ENCODE measurements around the gene EPS15. TPM values are rescaled to one million over a fixed set of nuclear protein-coding genes. Genes with fewer than 3 reads are reported as not detected.

The EPS15 gene
- total RNA-seq, 2 donors from 2014 or later, result 50.0 to 54.7 TPM

GRCh38 chr1:51558375-51558924 lies 39.4 kb upstream of the EPS15 start:
- TF ChIP-seq, protein P1, sequence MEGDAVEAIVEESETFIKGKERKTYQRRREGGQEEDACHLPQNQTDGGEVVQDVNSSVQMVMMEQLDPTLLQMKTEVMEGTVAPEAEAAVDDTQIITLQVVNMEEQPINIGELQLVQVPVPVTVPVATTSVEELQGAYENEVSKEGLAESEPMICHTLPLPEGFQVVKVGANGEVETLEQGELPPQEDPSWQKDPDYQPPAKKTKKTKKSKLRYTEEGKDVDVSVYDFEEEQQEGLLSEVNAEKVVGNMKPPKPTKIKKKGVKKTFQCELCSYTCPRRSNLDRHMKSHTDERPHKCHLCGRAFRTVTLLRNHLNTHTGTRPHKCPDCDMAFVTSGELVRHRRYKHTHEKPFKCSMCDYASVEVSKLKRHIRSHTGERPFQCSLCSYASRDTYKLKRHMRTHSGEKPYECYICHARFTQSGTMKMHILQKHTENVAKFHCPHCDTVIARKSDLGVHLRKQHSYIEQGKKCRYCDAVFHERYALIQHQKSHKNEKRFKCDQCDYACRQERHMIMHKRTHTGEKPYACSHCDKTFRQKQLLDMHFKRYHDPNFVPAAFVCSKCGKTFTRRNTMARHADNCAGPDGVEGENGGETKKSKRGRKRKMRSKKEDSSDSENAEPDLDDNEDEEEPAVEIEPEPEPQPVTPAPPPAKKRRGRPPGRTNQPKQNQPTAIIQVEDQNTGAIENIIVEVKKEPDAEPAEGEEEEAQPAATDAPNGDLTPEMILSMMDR (IDR thresholded peaks at IDR 0.05), result no peak
- Histone ChIP-seq H3K27me3 (no peaks in the 10 kb centered on the region), H3K27ac (no peak overlapping the region), H3K36me3 (no peaks in the 10 kb centered on the region), H3K9me3 (no peaks in the 10 kb centered on the region), H3K4me3 (no peak overlapping the region), H3K4me1 (no peaks in the 10 kb centered on the region)
- no peak for DNase-seq (ENCODE audit: low spot score)

DNA sequence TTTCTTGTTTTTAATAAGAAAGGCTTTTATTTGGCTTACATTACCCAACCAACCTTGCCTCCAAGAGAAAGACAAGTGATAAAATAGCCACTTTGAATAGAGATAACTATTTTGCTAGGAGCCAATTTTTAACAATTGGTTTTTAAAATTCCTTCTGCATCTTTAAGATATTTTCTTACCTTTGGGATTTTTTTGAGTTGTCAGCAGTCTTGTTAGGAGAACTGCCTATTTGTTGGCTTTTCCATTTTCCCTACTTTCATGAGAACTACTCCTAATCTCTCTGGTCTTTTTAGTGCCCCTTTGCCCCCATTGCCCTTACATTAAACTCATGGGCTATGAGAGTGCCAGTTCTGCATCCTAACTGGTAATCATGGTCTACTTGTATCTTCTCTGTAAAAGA lies 38.1 kb upstream of the EPS15 start:
- no peak overlapping the region for H3K27ac ChIP-seq
- no peak for DNase-seq (ENCODE audit: low spot score)
- H3K36me3 ChIP-seq, result no peaks in the 10 kb centered on the region

GRCh38 chr1:51555866-51556619 lies 37.0 kb upstream of the EPS15 start:
- no peaks in the 10 kb centered on the region for H3K36me3 ChIP-seq
- H3K27me3 ChIP-seq, result no peaks in the 10 kb centered on the region
- H3K27ac ChIP-seq, result no peak overlapping the region
- no peak overlapping the region for H3K4me3 ChIP-seq
- H3K4me1 ChIP-seq, result no peaks in the 10 kb centered on the region
- no peaks in the 10 kb centered on the region for H3K9me3 ChIP-seq
- DNase-seq (ENCODE audit: low spot score), result no peak
- TF ChIP-seq, protein P1 (IDR thresholded peaks at IDR 0.05), result no peak

More for the DNA sequence above, 38.1 kb upstream of the EPS15 start:
- Histone ChIP-seq H3K9me3 (no peaks in the 10 kb centered on the region), H3K4me1 (no peaks in the 10 kb centered on the region), H3K27me3 (no peaks in the 10 kb centered on the region), H3K4me3 (no peak overlapping the region)
- TF ChIP-seq, protein P1 (IDR thresholded peaks at IDR 0.05), result no peak

GRCh38 chr1:51553911-51554310 lies 34.8 kb upstream of the EPS15 start:
- Histone ChIP-seq H3K9me3 (no peaks in the 10 kb centered on the region), H3K27me3 (no peaks in the 10 kb centered on the region), H3K27ac (no peak overlapping the region), H3K4me3 (no peak overlapping the region), H3K36me3 (no peaks in the 10 kb centered on the region), H3K4me1 (no peaks in the 10 kb centered on the region)
- no peak for DNase-seq (ENCODE audit: low spot score)
- TF ChIP-seq, protein P1 (IDR thresholded peaks at IDR 0.05), result no peak

DNA sequence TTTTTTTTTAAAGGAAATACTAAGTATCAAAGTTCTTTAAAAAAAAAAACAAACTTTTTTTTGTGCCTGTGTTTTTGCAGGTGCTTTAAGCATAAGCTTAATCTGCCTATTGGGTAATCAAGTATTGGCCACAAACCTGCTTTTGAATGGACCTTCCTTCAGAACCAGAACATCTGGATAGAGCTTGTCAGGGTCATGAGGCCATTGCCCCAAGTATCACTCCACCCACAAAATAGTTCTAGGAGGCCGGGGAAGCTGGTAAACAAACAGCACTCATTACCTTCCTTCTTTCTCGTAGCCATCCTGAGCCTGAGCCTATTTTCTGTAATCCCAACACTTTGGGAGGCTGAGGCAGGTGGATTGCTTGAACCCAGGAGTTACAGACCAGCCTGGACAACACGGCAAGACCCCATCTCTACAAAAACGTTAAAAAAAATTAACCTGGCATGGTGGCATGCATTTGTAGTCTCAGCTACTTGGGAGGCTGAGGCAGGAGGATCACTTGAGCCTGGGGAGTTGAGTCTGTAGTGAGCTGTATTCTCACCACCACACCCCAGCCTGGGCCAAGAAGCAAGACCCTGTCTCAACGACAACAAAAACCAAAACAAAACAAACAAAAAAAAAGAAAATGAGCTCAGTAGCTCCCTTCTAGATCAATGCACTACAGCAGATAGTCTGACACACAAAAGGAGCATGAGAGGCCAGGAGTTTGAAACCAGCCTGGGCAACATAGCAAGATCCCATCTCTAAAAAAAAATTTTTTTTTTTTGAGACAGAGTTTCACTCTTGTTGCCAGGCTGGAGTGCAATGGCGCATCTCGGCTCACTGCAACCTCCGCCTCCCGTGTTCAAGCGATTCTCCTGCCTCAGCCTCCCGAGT lies 34.1 kb upstream of the EPS15 start:
- TF ChIP-seq, protein P1 (IDR thresholded peaks at IDR 0.05), result no peak
- no peaks in the 10 kb centered on the region for H3K4me1 ChIP-seq
- no peaks in the 10 kb centered on the region for H3K9me3 ChIP-seq
- no peak overlapping the region for H3K27ac ChIP-seq
- no peak for DNase-seq (ENCODE audit: low spot score)
- no peak overlapping the region for H3K4me3 ChIP-seq
- H3K36me3 ChIP-seq, result no peaks in the 10 kb centered on the region
- no peaks in the 10 kb centered on the region for H3K27me3 ChIP-seq

Measured in right atrium auricular region (tissue), 2 donors.